ENCODE results near the gene ARHGEF7.

The ARHGEF7 gene

DNA sequence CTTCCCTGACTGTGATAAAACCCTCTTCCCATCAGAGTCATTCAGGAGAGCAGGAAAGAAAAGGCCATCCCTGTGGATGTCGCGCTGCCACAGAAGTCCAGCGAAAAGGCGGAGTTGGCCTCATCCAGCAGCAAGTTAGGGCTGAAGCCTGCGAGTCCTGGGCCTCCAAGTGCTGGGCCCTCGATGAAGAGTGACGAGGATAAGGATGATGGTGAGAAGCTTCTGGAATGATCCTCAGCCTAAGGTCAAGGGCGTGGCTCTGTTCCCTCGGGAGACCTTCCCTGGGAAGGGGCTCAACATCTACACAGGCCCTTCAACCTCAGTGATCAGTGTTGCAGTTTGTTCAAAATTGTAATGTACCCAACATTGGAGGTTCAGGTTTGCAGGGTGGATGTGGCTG, 227.6 kb downstream of the ARHGEF7 start:
- DNase-seq (ENCODE audit: low read depth in 3 of 3, low spot score in 1 of 3), result no peak

DNA sequence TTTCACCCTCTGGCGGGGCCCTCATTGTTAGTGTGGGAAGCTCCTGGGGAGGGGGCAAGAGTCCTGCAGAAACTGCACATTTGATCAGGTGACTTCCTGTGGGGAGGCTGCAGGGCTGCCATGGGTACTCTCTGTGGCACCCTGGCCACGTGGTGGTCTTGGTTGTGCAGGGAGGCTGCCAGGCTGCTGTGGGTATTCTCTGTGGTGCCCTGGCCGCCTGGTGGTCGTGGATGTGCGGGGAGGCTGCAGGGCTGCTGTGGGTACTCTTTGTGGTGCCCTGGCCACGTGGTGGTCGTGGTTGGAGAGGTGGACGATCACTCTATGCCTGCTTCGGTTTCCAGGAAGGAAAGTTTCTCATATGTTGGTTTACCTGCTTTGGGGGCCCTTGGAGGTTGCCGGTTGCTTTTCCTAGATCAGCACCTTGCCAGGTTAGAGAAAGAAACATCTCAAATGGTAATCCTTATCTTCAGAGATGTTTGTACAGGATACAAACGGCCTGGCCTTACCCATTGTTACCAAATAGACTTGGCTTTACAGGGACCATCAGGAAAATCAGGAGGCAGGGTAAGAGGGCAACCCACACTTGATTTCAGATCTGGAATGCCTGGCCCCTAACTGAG, 228.2 kb downstream of the ARHGEF7 start:
- DNase-seq (ENCODE audit: low read depth in 3 of 3, low spot score in 1 of 3), result no peak

DNA sequence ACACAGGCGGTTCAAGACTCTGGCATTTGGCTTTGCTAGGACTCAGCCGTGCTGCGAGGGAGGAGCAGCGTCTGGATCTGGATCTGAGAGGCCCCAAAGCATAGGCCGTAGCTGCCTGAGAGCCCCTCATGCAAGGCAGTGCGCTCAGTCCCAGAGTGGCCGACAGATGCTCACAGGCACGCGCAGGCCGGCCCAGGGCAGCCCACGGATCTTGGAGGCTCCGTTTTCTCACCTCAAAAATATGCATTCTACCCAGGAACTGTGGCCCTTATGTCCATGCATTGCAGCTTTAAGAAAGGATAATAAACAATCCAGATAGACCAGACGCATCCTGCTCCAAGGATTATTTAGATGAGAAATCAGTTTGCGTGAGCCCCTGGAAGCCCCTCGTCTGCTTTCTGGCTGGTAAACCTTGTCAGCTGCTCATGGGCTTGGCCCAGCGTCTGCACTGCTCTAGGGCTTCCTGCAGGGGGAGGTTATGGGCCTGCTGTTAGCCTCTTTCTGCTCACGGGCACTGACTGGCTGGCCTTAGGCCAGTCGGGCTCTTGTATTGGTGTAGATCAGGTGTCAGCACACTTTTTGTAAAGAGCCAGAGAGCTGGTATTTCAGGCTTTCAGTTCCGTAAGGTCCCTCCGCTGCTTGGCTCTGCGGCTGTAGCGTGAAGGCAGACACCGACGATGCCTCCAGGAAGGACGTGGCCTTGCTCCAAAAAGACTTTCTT, 229.5 kb downstream of the ARHGEF7 start:
- no peak for DNase-seq (ENCODE audit: low read depth in 3 of 3, low spot score in 1 of 3)

DNA sequence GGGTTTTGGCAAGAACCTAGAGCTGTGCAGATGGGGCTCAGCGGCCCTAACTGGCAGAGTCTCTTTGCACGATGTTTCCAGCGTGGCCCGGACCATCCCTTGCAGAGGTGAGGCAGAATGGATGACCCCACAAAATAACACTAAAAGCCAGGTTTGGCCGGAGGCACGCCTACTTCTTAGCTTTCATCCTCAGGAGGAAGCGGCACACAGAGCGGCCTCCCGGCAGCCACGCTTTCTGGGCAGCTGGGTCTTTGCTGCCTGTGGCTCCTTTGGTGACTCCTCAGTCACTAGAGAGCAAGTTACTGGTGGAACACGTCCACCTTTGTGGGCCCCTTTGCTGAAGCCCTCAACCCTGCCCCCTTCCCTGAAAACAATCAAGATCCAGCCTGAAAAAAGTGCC, 230.6 kb downstream of the ARHGEF7 start:
- DNase-seq (ENCODE audit: low read depth in 3 of 3, low spot score in 1 of 3), result no peak

DNA sequence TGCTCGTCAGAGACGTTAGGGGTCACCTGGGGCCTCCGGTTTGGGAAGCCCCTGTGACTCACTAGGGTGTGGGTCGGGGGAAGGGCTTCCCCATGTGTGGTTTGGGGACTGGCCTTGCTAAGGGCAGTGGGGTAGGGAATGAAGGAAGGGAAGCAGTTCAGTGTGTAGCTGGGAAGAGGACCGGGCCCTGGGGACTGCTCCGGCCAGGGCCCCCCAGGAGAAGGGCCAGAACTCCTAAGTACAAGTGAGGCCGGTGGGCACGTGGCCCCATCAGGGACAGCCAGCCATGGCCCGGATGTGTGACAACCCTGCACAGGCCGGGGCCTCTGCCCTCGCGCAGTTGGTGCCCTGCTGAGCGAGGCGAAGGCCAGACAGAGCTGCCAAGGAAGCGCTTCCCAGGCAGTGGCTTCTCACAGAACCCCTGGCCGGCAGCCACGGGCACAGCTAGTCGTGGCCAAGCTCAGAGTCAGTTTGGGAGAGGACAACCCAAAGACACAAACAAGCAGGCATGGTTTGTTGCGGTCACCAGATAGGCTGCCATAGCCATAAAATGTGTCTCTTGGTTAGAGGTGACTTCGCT, 231.1 kb downstream of the ARHGEF7 start:
- DNase-seq (ENCODE audit: low read depth in 3 of 3, low spot score in 1 of 3), result no peak

DNA sequence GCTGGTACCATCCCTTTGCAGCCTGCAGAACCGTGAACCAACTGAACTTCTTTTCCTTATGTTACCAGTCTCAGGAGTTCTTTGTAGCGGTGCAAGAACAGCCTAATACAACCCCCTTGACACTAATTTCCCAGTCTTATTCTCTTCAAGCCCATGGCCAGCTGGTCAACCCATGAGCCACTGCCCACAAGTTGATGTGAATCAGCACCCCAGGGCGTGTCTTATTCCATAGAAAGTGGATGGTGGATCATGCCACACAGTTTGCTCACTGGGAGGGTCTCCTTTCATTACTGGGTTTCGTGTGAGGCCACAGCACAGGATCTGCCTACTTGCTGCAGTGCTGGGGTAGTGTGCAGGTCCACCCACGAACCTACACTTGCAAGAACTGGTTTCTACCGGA, 232.3 kb downstream of the ARHGEF7 start:
- DNase-seq (ENCODE audit: low read depth in 3 of 3, low spot score in 1 of 3), result no peak

DNA sequence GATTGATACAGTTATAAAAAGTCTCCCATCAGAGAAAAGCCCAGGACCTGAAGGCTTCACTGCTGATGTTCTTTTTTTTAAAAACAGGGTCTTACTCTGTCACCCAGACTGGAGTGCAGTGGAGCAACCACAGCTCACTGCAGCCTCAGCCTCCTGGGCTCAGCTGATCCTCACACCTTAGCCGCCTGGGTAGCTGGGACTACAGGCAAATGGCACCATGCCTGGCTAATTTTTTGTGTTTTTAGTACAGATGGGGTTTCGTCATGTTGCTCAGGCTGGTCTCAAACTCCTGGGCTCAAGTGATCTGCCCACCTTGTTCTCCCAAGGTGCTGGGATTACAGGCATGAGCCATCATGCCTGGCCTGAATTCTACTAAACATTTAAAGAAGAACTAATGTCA, 238.4 kb downstream of the ARHGEF7 start:
- DNase-seq (ENCODE audit: low read depth in 3 of 3, low spot score in 1 of 3), result no peak

DNA sequence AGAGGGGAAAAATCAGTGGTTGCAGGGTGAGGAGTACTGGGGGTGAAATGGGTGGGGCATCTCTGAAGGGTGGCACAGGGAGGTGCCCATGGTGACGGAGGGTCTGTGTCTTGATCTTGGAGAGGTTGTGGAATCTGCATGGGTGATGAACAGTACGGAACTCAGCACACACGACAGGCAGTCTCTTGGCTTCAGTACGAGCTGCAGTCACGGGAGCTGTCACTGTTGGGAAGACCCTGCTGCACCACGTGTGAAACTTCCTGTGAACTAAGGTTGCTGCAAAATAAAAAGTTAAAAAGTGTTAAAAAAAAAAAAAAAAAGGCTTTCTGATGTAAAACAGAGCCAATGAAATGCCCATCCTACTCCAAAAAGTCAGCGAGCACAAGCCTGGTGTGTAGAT, 239.7 kb downstream of the ARHGEF7 start:
- no peak for DNase-seq (ENCODE audit: low read depth in 3 of 3, low spot score in 1 of 3)
